Cardiac muscle cell (in vitro differentiated cells and primary cell): Measurements from ENCODE around the gene MORN4. TPM values are rescaled to one million over a fixed set of nuclear protein-coding genes. Genes with fewer than 3 reads are reported as not detected.
"Not testable (repeated sequence)": the region's sequence is repeated elsewhere in the genome, so short reads cannot be mapped to it uniquely, and the experiment has no call there.

Experiments used
- DNase-seq, 2 donors: peaks; one replicate each; pipeline versions ENCODE4 v3.0.0 to v3.0.0-alpha.2; 2010 to 2017; ENCODE audit warnings: low read depth in 1 of 2, low spot score in 1 of 2
- H3K27ac ChIP-seq: fragments of 200-600 bp; sonication (generic); 2 replicates; pipeline ENCODE4 v1.5.1; 2016
- H3K27me3 ChIP-seq: fragments of 200-600 bp; sonication (generic); 2 replicates; pipeline ENCODE4 v1.6.0; 2016; ENCODE audit warnings: control low read depth
- H3K36me3 ChIP-seq: fragments of 200-600 bp; sonication (generic); 2 replicates; pipeline ENCODE4 v1.5.1; 2016; ENCODE audit warnings: control low read depth
- H3K4me1 ChIP-seq: fragments of 200-600 bp; sonication (generic); 2 replicates; pipeline ENCODE4 v1.8.1; 2017; ENCODE audit warnings: low read depth, mild to moderate bottlenecking, mixed run types
- H3K4me3 ChIP-seq: fragments of 200-600 bp; sonication (generic); 2 replicates; pipeline ENCODE4 v1.5.1; 2016; ENCODE audit warnings: mild to moderate bottlenecking
- H3K9me3 ChIP-seq: fragments of 200-600 bp; sonication (generic); 2 replicates; pipeline ENCODE4 v1.5.1; 2017; ENCODE audit warnings: low read depth, mild to moderate bottlenecking, control low read depth
- CTCF ChIP-seq: IDR thresholded peaks from 2 replicates; pipeline ENCODE4 v1.5.1; 2012; ENCODE audit warnings: low read depth, mild to moderate bottlenecking, low read length
- polyA plus RNA-seq: library from polyadenylated mRNA; unstranded; fragments of >200 nt; fragmentation: Nextera tagmentation; extraction: Ambion mirVana; gene quantifications from 2 replicates; pipeline ENCODE4 v1.2.1, GENCODE V29; 2016
- total RNA-seq: library from RNA; depleted of rRNA; stranded (reverse); fragments of >200 nt; gene quantifications from 2 replicates; pipeline ENCODE4 v1.2.3, GENCODE V29; 2016

The MORN4 gene
- total and polyA plus RNA-seq, 2 experiments from 2014 or later, result 18.7 to 48.1 TPM

GRCh38 chr10:97578171-97578844 lies 55.0 kb downstream of the MORN4 start:
- Histone ChIP-seq H3K4me1 (peaks cover 6% of the 10 kb centered on the region), H3K27me3 (no peaks in the 10 kb centered on the region), H3K4me3 (no peak overlapping the region), H3K36me3 (no peaks in the 10 kb centered on the region), H3K27ac (no peak overlapping the region), H3K9me3 (no peaks in the 10 kb centered on the region)
- TF ChIP-seq CTCF, result no peak
- DNase-seq, result no peak

DNA sequence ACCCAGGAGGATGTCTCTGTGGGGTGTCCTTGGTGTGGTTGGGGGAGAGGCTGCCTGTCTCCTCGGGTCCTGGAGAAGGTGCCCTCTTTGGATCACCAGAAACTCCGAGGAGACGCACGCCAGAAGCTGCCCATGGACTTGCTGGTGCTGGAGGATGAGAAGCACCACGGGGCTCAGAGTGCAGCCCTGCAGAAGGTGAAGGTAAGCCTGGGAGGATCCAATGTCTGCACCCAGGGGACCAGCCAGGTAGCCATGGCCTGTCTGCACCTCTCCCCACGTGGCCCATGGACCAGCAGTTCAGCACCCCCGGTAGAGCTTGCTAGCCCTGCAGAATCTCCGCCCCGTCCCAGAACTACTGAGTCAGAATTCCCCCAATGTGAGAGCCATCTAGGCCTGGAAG lies 55.6 kb downstream of the MORN4 start:
- H3K4me3 ChIP-seq, result no peak overlapping the region
- no peak for DNase-seq
- H3K27me3 ChIP-seq, result no peaks in the 10 kb centered on the region

GRCh38 chr10:97576487-97576886 lies 56.8 kb downstream of the MORN4 start:
- DNase-seq, H3K9me3 ChIP-seq, H3K36me3 ChIP-seq, H3K27ac ChIP-seq, H3K4me1 ChIP-seq, H3K27me3 ChIP-seq, H3K4me3 ChIP-seq: not testable (repeated sequence)

More for the DNA sequence above, 55.6 kb downstream of the MORN4 start:
- no peak for TF ChIP-seq CTCF
- Histone ChIP-seq H3K4me1 (peaks cover 6% of the 10 kb centered on the region), H3K27ac (no peak overlapping the region), H3K36me3 (no peaks in the 10 kb centered on the region), H3K9me3 (no peaks in the 10 kb centered on the region)

DNA sequence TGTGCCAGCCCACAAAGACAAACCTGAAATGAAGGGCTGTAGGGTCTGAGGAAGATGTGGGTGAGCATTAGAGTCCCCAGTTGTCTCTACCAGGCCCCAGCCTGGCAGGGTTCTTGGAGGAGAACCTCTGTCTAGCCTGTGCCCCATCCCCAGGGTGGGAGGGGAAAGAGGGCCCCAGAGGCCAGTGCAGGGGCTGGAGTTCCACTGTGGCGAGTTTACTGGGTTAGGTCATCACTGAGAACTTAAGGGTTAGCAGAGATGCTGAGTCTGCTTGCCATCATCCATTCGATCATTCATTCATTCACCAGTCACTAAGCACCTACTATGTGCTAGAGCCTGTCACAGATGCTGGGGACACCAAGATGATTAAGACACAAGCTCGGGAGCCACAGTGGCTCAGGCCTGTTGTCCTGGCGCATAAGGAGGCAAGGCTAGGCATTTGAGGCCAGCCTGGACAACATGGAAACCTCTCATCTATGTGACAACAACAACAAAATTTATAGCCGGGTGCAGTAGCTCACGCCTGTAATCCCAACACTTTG lies 58.1 kb downstream of the MORN4 start:
- H3K27ac ChIP-seq, result peak overlapping the region; percentile 73
- no peaks in the 10 kb centered on the region for H3K27me3 ChIP-seq
- TF ChIP-seq CTCF, result no peak
- H3K9me3 ChIP-seq, result no peaks in the 10 kb centered on the region
- no peak overlapping the region for H3K4me3 ChIP-seq
- H3K36me3 ChIP-seq, result no peaks in the 10 kb centered on the region
- peaks cover 6% of the 10 kb centered on the region for H3K4me1 ChIP-seq
- no peak for DNase-seq

- no peaks in the 10 kb centered on the region for H3K36me3 ChIP-seq
- peaks cover 6% of the 10 kb centered on the region for H3K4me1 ChIP-seq
- H3K27ac ChIP-seq, result peak overlapping the region; percentile 73
- TF ChIP-seq CTCF, result no peak
- H3K27me3 ChIP-seq, result no peaks in the 10 kb centered on the region
- DNase-seq, result peak; percentile 34 to 61
- no peak overlapping the region for H3K4me3 ChIP-seq
- no peaks in the 10 kb centered on the region for H3K9me3 ChIP-seq
Observed at GRCh38 chr10:97574374-97575126, 58.8 kb downstream of the MORN4 start.

GRCh38 chr10:97573672-97574071 lies 59.6 kb downstream of the MORN4 start:
- no peak overlapping the region for H3K4me3 ChIP-seq
- no peaks in the 10 kb centered on the region for H3K9me3 ChIP-seq
- no peaks in the 10 kb centered on the region for H3K36me3 ChIP-seq
- H3K27me3 ChIP-seq, result no peaks in the 10 kb centered on the region
- no peak for DNase-seq
- H3K4me1 ChIP-seq, result peaks cover 6% of the 10 kb centered on the region
- peak overlapping the region; percentile 73 for H3K27ac ChIP-seq
- TF ChIP-seq CTCF, result no peak
